Mesendoderm (in vitro differentiated cells): ENCODE results near the gene MAGI2.

Experiments
- DNase-seq: peaks from one replicate; pipeline ENCODE4 v3.0.0; 2013
- H2AK5ac ChIP-seq: 2 replicates; pipeline ENCODE4 v1.6.1; 2013; ENCODE audit warnings: low read length, inconsistent platforms
- H2BK120ac ChIP-seq: 2 replicates; pipeline ENCODE4 v1.6.1; 2013; ENCODE audit warnings: low read depth, mild to moderate bottlenecking, low read length, moderate library complexity, mixed read lengths
- H2BK15ac ChIP-seq: replicated peaks from 2 replicates; pipeline ENCODE4 v1.6.1; 2013; ENCODE audit warnings: low read depth, mild to moderate bottlenecking, moderate library complexity
- H2BK5ac ChIP-seq: 2 replicates; pipeline ENCODE4 v1.6.1; 2013; ENCODE audit warnings: low read length, inconsistent platforms
- H3K18ac ChIP-seq: 2 replicates; pipeline ENCODE4 v1.6.1; 2013; ENCODE audit warnings: mild to moderate bottlenecking, low read length, mixed read lengths
- H3K23ac ChIP-seq: one replicate; pipeline ENCODE4 v1.6.1; 2013; ENCODE audit warnings: low read length
- H3K27ac ChIP-seq: 2 replicates; pipeline ENCODE4 v1.5.1; 2013; ENCODE audit warnings: low read depth, mild to moderate bottlenecking, inconsistent platforms, low read length, moderate library complexity
- H3K27me3 ChIP-seq: 2 replicates; pipeline ENCODE4 v1.6.1; 2013; ENCODE audit warnings: low read length, control low read depth, mild to moderate bottlenecking, inconsistent platforms; ENCODE audit not compliant: insufficient read depth, poor library complexity
- H3K36me3 ChIP-seq: 2 replicates; pipeline ENCODE4 v1.6.1; 2013; ENCODE audit warnings: low read length, inconsistent platforms; ENCODE audit not compliant: control insufficient read depth, insufficient read depth
- H3K4ac ChIP-seq: one replicate; pipeline ENCODE4 v1.6.1; 2013; ENCODE audit warnings: low read depth, mild to moderate bottlenecking, low read length, moderate library complexity
- H3K4me1 ChIP-seq: 2 replicates; pipeline ENCODE4 v1.6.1; 2013; ENCODE audit warnings: low read depth, low read length, inconsistent platforms; ENCODE audit not compliant: control insufficient read depth
- H3K4me2 ChIP-seq: 2 replicates; pipeline ENCODE4 v1.6.1; 2013; ENCODE audit warnings: low read length
- H3K4me3 ChIP-seq: 2 replicates; pipeline ENCODE4 v1.5.1; 2013; ENCODE audit warnings: mild to moderate bottlenecking, low read length
- H3K56ac ChIP-seq: one replicate; pipeline ENCODE4 v1.6.1; 2013; ENCODE audit warnings: low read length
- H3K79me1 ChIP-seq: 2 replicates; pipeline ENCODE4 v1.6.1; 2013; ENCODE audit warnings: low read length, inconsistent platforms
- H3K79me2 ChIP-seq: 2 replicates; pipeline ENCODE4 v1.6.1; 2013; ENCODE audit warnings: mild to moderate bottlenecking, low read length; ENCODE audit not compliant: control insufficient read depth, insufficient read depth
- H3K9ac ChIP-seq: 2 replicates; pipeline ENCODE4 v1.6.1; 2013; ENCODE audit warnings: low read length, inconsistent platforms
- H4K5ac ChIP-seq: one replicate; pipeline ENCODE4 v1.6.1; 2013; ENCODE audit warnings: low read length
- H4K8ac ChIP-seq: one replicate; pipeline ENCODE4 v1.6.1; 2013; ENCODE audit warnings: low read depth, mild to moderate bottlenecking, control low read depth, low read length, moderate library complexity
- WGBS: extraction: QIAGEN DNeasy Blood & Tissue Kit; methylation state at CpG from one replicate; pipeline ENCODE4 v1.1.7; 2013; ENCODE audit warnings: low lambda C conversion rate, missing lambda C conversion rate; ENCODE audit not compliant: insufficient coverage; ENCODE audit errors: extremely low coverage; 5-methylcytosine and 5-hydroxymethylcytosine counted together

MAGI2 gene

DNA sequence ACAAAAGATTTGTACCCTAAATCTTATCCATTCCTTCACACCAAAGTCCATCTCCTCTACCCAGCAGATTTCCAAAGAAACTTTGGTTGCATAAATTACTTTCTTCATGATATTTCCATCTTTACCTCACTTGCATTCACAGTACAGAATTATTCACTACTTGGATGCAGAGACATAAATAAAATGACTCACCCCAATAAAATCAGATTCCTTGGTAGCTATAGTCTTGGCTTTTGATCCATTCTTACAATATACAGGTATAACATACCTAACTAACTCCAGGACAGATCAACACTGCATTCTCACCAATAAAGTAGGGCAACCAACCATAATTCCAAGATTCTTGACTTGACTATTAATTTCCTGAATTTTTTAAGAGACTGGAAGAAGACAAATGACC is 815.1 kb downstream of the MAGI2 start:
- Histone ChIP-seq H3K36me3 (no peaks in the 10 kb centered on the region), H3K56ac (no peak overlapping the region), H3K4ac (no peak overlapping the region), H3K79me2 (no peaks in the 10 kb centered on the region), H2BK15ac (no peak overlapping the region), H2BK120ac (no peak overlapping the region), H3K23ac (no peak overlapping the region), H3K27me3 (no peaks in the 10 kb centered on the region), H3K4me2 (no peak overlapping the region), H2BK5ac (no peak overlapping the region), H4K8ac (no peak overlapping the region), H3K4me1 (peaks cover 2% of the 10 kb centered on the region), H3K79me1 (no peaks in the 10 kb centered on the region), H3K18ac (no peak overlapping the region), H3K4me3 (no peak overlapping the region), H2AK5ac (no peak overlapping the region), H3K27ac (no peak overlapping the region), H4K5ac (no peak overlapping the region), H3K9ac (no peak overlapping the region)
- no peak for DNase-seq

DNA sequence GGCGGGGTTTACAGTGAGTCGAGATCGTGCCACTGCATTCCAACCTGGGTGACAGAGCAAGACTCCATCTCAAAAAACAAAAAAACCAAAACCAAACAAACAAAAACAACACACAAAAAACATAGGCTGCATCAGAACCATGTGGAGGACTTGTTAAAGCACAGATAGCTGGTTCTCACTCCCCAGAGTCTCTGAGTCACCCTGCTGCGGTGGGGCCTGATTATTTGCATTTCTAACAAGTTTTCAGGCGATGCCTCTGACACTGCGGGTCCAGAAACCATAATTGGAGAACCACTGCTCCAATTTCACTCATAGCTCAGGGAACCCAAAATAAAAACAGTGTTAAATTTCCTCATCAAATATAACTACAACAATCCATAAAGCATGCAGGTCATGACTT is 816.7 kb downstream of the MAGI2 start:
- Histone ChIP-seq H3K79me2 (no peaks in the 10 kb centered on the region), H3K27ac (no peak overlapping the region), H3K79me1 (no peaks in the 10 kb centered on the region), H3K27me3 (no peaks in the 10 kb centered on the region), H2BK120ac (no peak overlapping the region), H3K4ac (no peak overlapping the region), H3K23ac (no peak overlapping the region), H3K56ac (no peak overlapping the region), H3K4me3 (no peak overlapping the region), H3K4me1 (peaks cover 2% of the 10 kb centered on the region), H2AK5ac (no peak overlapping the region), H2BK15ac (no peak overlapping the region), H4K5ac (no peak overlapping the region), H2BK5ac (no peak overlapping the region), H3K4me2 (no peak overlapping the region), H3K9ac (no peak overlapping the region), H3K36me3 (no peaks in the 10 kb centered on the region), H4K8ac (no peak overlapping the region), H3K18ac (no peak overlapping the region)
- WGBS, result no CpG with 5 or more reads among the region's 6 CpGs
- DNase-seq, result peak; percentile 21

DNA sequence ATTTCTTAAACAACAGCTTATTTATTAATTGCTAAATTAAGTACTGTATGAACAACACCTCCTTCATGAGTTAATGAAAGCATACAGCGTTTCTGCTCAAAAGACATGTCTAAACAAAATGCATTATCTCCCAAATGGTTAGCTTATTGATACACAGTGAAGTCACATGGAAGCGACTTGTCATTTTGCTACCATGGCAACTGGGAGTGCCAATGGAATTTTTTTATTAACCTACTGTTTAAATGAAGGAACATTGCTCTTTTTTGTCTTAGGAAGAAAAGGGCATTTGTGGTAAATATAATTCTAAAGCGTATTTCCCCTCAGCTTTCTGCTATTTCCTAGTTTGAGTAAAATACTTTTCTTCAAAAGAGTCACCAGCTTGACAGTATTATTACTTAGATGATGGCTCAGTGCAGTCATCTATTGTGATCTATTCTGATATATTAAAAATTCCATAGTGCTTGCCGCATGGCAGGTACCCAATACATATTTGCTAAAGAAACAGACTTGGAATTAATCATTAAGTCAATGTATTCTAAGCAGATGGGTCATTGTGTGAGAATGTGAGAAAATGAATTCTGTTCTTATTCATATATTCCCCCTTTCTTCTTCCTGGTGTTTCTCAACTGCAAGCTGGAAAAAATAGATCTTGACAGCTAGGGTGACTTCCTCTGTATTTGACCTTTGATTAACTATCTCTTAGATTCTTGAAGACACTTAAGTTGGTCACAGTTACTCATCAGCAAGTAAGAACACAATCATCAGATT is 818.3 kb downstream of the MAGI2 start:
- Histone ChIP-seq H4K8ac (no peak overlapping the region), H4K5ac (no peak overlapping the region), H2AK5ac (no peak overlapping the region), H3K27me3 (no peaks in the 10 kb centered on the region), H3K4me2 (no peak overlapping the region), H3K4ac (no peak overlapping the region), H3K9ac (no peak overlapping the region), H3K79me1 (no peaks in the 10 kb centered on the region), H3K56ac (no peak overlapping the region), H3K79me2 (no peaks in the 10 kb centered on the region), H3K36me3 (no peaks in the 10 kb centered on the region), H2BK15ac (no peak overlapping the region), H3K4me1 (peaks cover 2% of the 10 kb centered on the region), H2BK5ac (no peak overlapping the region), H3K18ac (no peak overlapping the region), H3K4me3 (no peak overlapping the region), H2BK120ac (no peak overlapping the region), H3K23ac (no peak overlapping the region), H3K27ac (no peak overlapping the region)
- DNase-seq, result no peak
- no CpG with 5 or more reads among the region's 4 CpGs for WGBS

DNA sequence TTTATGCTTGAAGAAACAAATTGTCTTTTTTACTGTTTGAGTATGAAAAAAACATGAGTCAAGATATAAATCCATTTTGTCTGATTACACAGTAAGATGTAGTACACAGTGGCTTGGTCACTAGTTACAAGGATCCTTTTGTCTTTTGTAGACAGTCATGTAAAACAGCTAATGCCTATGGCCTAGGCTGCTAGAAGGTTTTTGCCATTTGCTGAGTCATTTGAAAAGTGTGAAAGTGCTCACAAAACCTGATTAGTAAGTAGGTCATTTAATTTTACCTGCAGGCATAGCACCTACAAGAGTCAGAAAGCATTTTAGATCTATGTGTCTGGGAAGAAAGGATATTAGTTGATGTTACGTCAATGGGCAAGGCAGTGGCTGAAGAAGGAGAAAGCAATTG is 819.4 kb downstream of the MAGI2 start:
- Histone ChIP-seq H2BK5ac (no peak overlapping the region), H3K4me1 (peaks cover 2% of the 10 kb centered on the region), H2AK5ac (no peak overlapping the region), H3K36me3 (no peaks in the 10 kb centered on the region), H3K56ac (no peak overlapping the region), H3K79me1 (no peaks in the 10 kb centered on the region), H3K18ac (no peak overlapping the region), H2BK120ac (no peak overlapping the region), H3K4ac (no peak overlapping the region), H4K5ac (no peak overlapping the region), H3K27ac (no peak overlapping the region), H3K23ac (no peak overlapping the region), H3K27me3 (no peaks in the 10 kb centered on the region), H3K4me2 (no peak overlapping the region), H4K8ac (no peak overlapping the region), H2BK15ac (no peak overlapping the region), H3K79me2 (no peaks in the 10 kb centered on the region), H3K4me3 (no peak overlapping the region), H3K9ac (no peak overlapping the region)
- no CpG with 5 or more reads among the region's 1 CpG for WGBS
- DNase-seq, result peak; percentile 70

DNA sequence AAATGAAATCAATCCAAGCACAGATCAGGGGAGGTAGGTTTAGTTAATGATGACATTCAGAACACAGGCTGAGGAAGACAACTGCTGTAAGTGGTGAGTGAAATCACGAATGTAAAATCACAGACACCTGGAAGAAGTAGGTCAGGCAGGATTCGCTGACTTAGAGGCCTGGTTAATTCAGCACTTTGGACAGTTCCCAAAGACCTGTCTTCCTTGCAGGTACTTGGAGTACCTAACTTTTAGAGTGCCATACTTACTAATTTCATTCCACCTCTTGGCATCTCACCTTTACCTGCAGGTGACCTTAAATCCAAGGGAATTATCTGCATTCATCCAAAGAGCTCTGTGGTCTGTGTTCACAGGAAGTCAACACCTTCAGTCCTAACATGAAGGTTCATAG is 832.5 kb downstream of the MAGI2 start:
- H2BK15ac ChIP-seq, result no peak overlapping the region
- H3K4me3 ChIP-seq, result no peak overlapping the region
- no peak overlapping the region for H3K56ac ChIP-seq
- H3K4me2 ChIP-seq, result no peak overlapping the region
- no peak overlapping the region for H2BK120ac ChIP-seq
- no CpG with 5 or more reads among the region's 2 CpGs for WGBS
- H4K5ac ChIP-seq, result no peak overlapping the region
- H3K4me1 ChIP-seq, result no peaks in the 10 kb centered on the region
- no peak overlapping the region for H2AK5ac ChIP-seq
- no peaks in the 10 kb centered on the region for H3K27me3 ChIP-seq
- no peaks in the 10 kb centered on the region for H3K36me3 ChIP-seq
- H3K27ac ChIP-seq, result no peak overlapping the region
- peak; percentile 76 for DNase-seq
- H3K23ac ChIP-seq, result no peak overlapping the region
- no peaks in the 10 kb centered on the region for H3K79me1 ChIP-seq
- H4K8ac ChIP-seq, result no peak overlapping the region
- no peak overlapping the region for H3K4ac ChIP-seq
- no peak overlapping the region for H3K18ac ChIP-seq
- no peaks in the 10 kb centered on the region for H3K79me2 ChIP-seq
- no peak overlapping the region for H2BK5ac ChIP-seq
- no peak overlapping the region for H3K9ac ChIP-seq

DNA sequence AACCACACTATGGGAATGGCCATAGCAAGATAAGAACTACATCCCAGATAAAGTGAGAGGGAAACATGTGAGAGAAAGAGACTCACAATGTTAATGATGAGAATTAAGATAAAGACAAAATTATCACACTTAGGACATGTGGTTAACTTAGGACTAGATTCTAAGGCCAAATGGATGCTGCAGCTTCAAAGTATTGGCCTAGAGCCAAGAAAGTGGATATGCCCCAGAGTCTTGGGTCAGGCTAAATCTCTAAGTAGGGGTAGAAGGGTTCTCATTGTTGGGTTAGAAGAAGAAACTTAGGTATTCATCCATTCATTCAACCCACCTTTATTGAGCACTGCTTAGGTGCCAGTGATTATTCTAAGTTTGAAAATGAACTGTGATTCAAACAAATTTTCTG is 836.9 kb downstream of the MAGI2 start:
- Histone ChIP-seq H3K4me2 (no peak overlapping the region), H2BK120ac (no peak overlapping the region), H2BK15ac (no peak overlapping the region), H2BK5ac (no peak overlapping the region), H3K4me3 (no peak overlapping the region), H3K4ac (no peak overlapping the region), H3K4me1 (no peaks in the 10 kb centered on the region), H3K9ac (no peak overlapping the region), H2AK5ac (no peak overlapping the region), H3K79me1 (no peaks in the 10 kb centered on the region), H3K23ac (no peak overlapping the region), H4K5ac (no peak overlapping the region), H3K18ac (no peak overlapping the region), H3K79me2 (no peaks in the 10 kb centered on the region), H3K27ac (no peak overlapping the region), H3K56ac (no peak overlapping the region), H3K36me3 (no peaks in the 10 kb centered on the region), H4K8ac (no peak overlapping the region), H3K27me3 (no peaks in the 10 kb centered on the region)
- DNase-seq, result peak; percentile 9
